ENCODE results near the gene CACNA2D1. TPM values are rescaled to one million over a fixed set of nuclear protein-coding genes. Genes with fewer than 3 reads are reported as not detected.

The CACNA2D1 gene
- total and polyA plus RNA-seq, 8 donors: 1.8 to 72.7 (median 5.7) TPM

- 95 to 97% (median 96%) methylated on average over 2 of the region's 2 CpGs for WGBS, 5 donors
- intact Hi-C loops (cut with DNase I; ENCODE audit: low total_unique reads): no loop called here
- H3K4me3 ChIP-seq: no peak overlapping the region
- H3K27me3 ChIP-seq: no peaks in the 10 kb centered on the region
- peaks cover 0 to 8% (median 2%) of the 10 kb centered on the region in 4 donors for H3K9me3 ChIP-seq
- no peak overlapping the region for H3K27ac ChIP-seq
- no peak for DNase-seq
- no peaks in the 10 kb centered on the region for H3K4me1 ChIP-seq
- H3K36me3 ChIP-seq: no peaks in the 10 kb centered on the region
- TF ChIP-seq, protein P1, sequence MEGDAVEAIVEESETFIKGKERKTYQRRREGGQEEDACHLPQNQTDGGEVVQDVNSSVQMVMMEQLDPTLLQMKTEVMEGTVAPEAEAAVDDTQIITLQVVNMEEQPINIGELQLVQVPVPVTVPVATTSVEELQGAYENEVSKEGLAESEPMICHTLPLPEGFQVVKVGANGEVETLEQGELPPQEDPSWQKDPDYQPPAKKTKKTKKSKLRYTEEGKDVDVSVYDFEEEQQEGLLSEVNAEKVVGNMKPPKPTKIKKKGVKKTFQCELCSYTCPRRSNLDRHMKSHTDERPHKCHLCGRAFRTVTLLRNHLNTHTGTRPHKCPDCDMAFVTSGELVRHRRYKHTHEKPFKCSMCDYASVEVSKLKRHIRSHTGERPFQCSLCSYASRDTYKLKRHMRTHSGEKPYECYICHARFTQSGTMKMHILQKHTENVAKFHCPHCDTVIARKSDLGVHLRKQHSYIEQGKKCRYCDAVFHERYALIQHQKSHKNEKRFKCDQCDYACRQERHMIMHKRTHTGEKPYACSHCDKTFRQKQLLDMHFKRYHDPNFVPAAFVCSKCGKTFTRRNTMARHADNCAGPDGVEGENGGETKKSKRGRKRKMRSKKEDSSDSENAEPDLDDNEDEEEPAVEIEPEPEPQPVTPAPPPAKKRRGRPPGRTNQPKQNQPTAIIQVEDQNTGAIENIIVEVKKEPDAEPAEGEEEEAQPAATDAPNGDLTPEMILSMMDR (IDR thresholded peaks at IDR 0.05): no peak
- TF ChIP-seq EP300 (IDR thresholded peaks at IDR 0.05) (no peak), POLR2A (IDR thresholded peaks at IDR 0.05) (no peak), POLR2AphosphoS5 (IDR thresholded peaks at IDR 0.05) (no peak)
Measured at GRCh38 chr7:82464372-82464771, 20.8 kb upstream of the CACNA2D1 start.

GRCh38 chr7:82455295-82455694 is 11.7 kb upstream of the CACNA2D1 start:
- no peaks in the 10 kb centered on the region for H3K27me3 ChIP-seq
- H3K27ac ChIP-seq: no peak overlapping the region
- 85 to 94% (median 92%) methylated on average over 3 of the region's 3 CpGs for WGBS, 5 donors
- H3K9me3 ChIP-seq: no peaks in the 10 kb centered on the region
- no peak for DNase-seq
- intact Hi-C loops (cut with DNase I; ENCODE audit: low total_unique reads): no loop called here
- no peak overlapping the region for H3K4me3 ChIP-seq
- TF ChIP-seq, protein P1 (IDR thresholded peaks at IDR 0.05): no peak
- TF ChIP-seq POLR2AphosphoS5 (IDR thresholded peaks at IDR 0.05) (no peak), POLR2A (IDR thresholded peaks at IDR 0.05) (no peak), EP300 (IDR thresholded peaks at IDR 0.05) (no peak)
- H3K36me3 ChIP-seq: no peaks in the 10 kb centered on the region
- no peaks in the 10 kb centered on the region for H3K4me1 ChIP-seq

- 75 to 82% (median 81%) methylated on average over 7 of the region's 7 CpGs for WGBS, 5 donors
- Histone ChIP-seq H3K36me3 (no peaks in the 10 kb centered on the region), H3K4me3 (no peak overlapping the region), H3K9me3 (no peaks in the 10 kb centered on the region), H3K27ac (no peak overlapping the region), H3K4me1 (no peaks in the 10 kb centered on the region), H3K27me3 (no peaks in the 10 kb centered on the region)
- TF ChIP-seq, protein P1 (IDR thresholded peaks at IDR 0.05): no peak
- no peak for TF ChIP-seq EP300 (IDR thresholded peaks at IDR 0.05)
- no peak for TF ChIP-seq POLR2AphosphoS5 (IDR thresholded peaks at IDR 0.05)
- no peak for TF ChIP-seq POLR2A (IDR thresholded peaks at IDR 0.05)
- no peak for DNase-seq
- intact Hi-C loops (cut with DNase I; ENCODE audit: low total_unique reads): no loop called here
Measured at GRCh38 chr7:82450759-82451158, 7.2 kb upstream of the CACNA2D1 start.

- WGBS, 5 donors: 71 to 99% (median 84%) methylated on average over 2 of the region's 2 CpGs
- Histone ChIP-seq H3K27ac (no peak overlapping the region), H3K27me3 (no peaks in the 10 kb centered on the region), H3K4me1 (no peaks in the 10 kb centered on the region), H3K9me3 (no peaks in the 10 kb centered on the region), H3K4me3 (no peak overlapping the region), H3K36me3 (no peaks in the 10 kb centered on the region)
- TF ChIP-seq POLR2A (IDR thresholded peaks at IDR 0.05) (no peak), EP300 (IDR thresholded peaks at IDR 0.05) (no peak), POLR2AphosphoS5 (IDR thresholded peaks at IDR 0.05) (no peak)
- TF ChIP-seq, protein P1 (IDR thresholded peaks at IDR 0.05): no peak
- DNase-seq: no peak
- intact Hi-C loops (cut with DNase I; ENCODE audit: low total_unique reads): no loop called here
Measured at GRCh38 chr7:82449910-82450309, 6.3 kb upstream of the CACNA2D1 start.
